OCI-LY1 (cell line): ENCODE measurements around the gene ZBTB7C.

Experiments used
- H2AFZ ChIP-seq: fragments of 200-600 bp; sonication (generic), shearing (Covaris generic); 2 replicates; pipeline ENCODE4 v1.6.0; 2014; ENCODE audit warnings: antibody characterized with exemption, mild to moderate bottlenecking, low read length
- H3F3A ChIP-seq: fragments of 200-600 bp; sonication (generic), shearing (Covaris generic); 2 replicates; pipeline ENCODE4 v1.6.0; 2014; ENCODE audit warnings: mild to moderate bottlenecking, antibody characterized with exemption, low read length, moderate library complexity; ENCODE audit not compliant: insufficient read depth
- H3K27ac ChIP-seq: fragments of 200-600 bp; sonication (generic); 2 replicates; pipeline ENCODE4 v1.5.1; 2014; ENCODE audit warnings: low read length, mixed run types, mild to moderate bottlenecking, low read depth; ENCODE audit not compliant: poor library complexity, severe bottlenecking
- H3K27me3 ChIP-seq: fragments of 200-600 bp; sonication (generic); 2 replicates; pipeline ENCODE4 v1.6.0; 2014; ENCODE audit warnings: antibody characterized with exemption, mild to moderate bottlenecking, low read length, moderate library complexity; ENCODE audit not compliant: insufficient read depth
- H3K36me3 ChIP-seq: fragments of 200-600 bp; sonication (generic); 2 replicates; pipeline ENCODE4 v1.6.1; 2014; ENCODE audit warnings: mild to moderate bottlenecking, antibody characterized with exemption, low read length, moderate library complexity, mixed read lengths; ENCODE audit not compliant: insufficient read depth
- H3K4me1 ChIP-seq: fragments of 200-600 bp; sonication (generic); 2 replicates; pipeline ENCODE4 v1.5.1; 2014; ENCODE audit warnings: mild to moderate bottlenecking, low read length, moderate library complexity; ENCODE audit not compliant: insufficient read depth, severe bottlenecking
- H3K4me2 ChIP-seq: fragments of 200-600 bp; sonication (generic), shearing (Covaris generic); 2 replicates; pipeline ENCODE4 v1.6.1; 2014; ENCODE audit warnings: low read length
- H3K4me3 ChIP-seq: fragments of 200-600 bp; sonication (generic); 2 replicates; pipeline ENCODE4 v1.5.1; 2014; ENCODE audit warnings: low read length, low read depth, mild to moderate bottlenecking, mixed read lengths; ENCODE audit not compliant: poor library complexity, severe bottlenecking
- H3K79me2 ChIP-seq: fragments of 200-600 bp; shearing (Covaris generic); 2 replicates; pipeline ENCODE4 v1.6.1; 2016; ENCODE audit warnings: mixed run types, low read length, mixed read lengths; ENCODE audit not compliant: insufficient read depth
- H3K9ac ChIP-seq: fragments of 200-600 bp; sonication (generic), shearing (Covaris generic); 2 replicates; pipeline ENCODE4 v1.6.1; 2014; ENCODE audit warnings: mild to moderate bottlenecking, low read length, mixed read lengths
- H3K9me2 ChIP-seq: fragments of 200-600 bp; sonication (generic), shearing (Covaris generic); 2 replicates; pipeline ENCODE4 v1.6.1; 2014; ENCODE audit warnings: low read depth, mild to moderate bottlenecking, low read length, mixed read lengths
- H3K9me3 ChIP-seq: fragments of 200-600 bp; shearing (Covaris generic); 2 replicates; pipeline ENCODE4 v1.6.1; 2014; ENCODE audit warnings: low read length, mixed read lengths
- H4K20me1 ChIP-seq: fragments of 200-600 bp; sonication (generic), shearing (Covaris generic); 2 replicates; pipeline ENCODE4 v1.6.0; 2016; ENCODE audit warnings: mild to moderate bottlenecking, low read length; ENCODE audit not compliant: insufficient read depth
- CTCF ChIP-seq: fragments of 200-600 bp; sonication (generic), shearing (Covaris generic); IDR thresholded peaks from 2 replicates; pipeline ENCODE4 v1.5.1; 2017; ENCODE audit warnings: mild to moderate bottlenecking, antibody characterized with exemption, low read length, moderate library complexity, mixed read lengths
- EZH2 ChIP-seq: fragments of 200-600 bp; sonication (generic), shearing (Covaris generic); IDR thresholded peaks from 2 replicates; pipeline ENCODE4 v1.8.0; 2017; ENCODE audit warnings: borderline replicate concordance, mixed run types, mild to moderate bottlenecking, antibody characterized with exemption, low read length, moderate library complexity, mixed read lengths

Gene ZBTB7C

DNA sequence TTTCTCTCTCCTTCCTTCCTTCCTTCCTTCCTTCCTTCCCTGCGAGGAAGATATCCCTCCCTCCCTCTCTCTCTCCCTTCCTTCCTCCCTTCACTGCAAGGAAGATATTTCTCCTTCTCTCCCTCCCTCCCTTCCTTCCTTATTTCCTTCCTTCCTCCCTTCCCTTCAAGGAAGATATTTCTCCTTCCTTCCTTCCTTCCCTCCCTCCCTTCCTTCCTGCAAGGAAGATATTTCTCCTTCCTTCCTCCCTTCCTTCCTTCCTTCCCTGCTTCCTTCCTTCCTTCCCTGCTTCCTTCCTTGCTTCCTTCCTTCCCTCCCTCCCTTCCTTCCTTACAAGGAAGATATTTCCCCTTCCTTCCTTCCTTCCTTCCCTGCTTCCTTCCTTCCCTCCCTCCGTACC lies 229.5 kb downstream of the ZBTB7C start:
- Histone ChIP-seq H2AFZ (no peak overlapping the region), H3K4me1 (no peaks in the 10 kb centered on the region), H3K27ac (no peak overlapping the region), H3K9me2 (no peaks in the 10 kb centered on the region), H4K20me1 (no peaks in the 10 kb centered on the region), H3K27me3 (no peaks in the 10 kb centered on the region), H3K9ac (no peak overlapping the region), H3F3A (no peaks in the 10 kb centered on the region), H3K9me3 (no peaks in the 10 kb centered on the region), H3K4me2 (no peak overlapping the region), H3K36me3 (no peaks in the 10 kb centered on the region), H3K4me3 (no peak overlapping the region), H3K79me2 (no peaks in the 10 kb centered on the region)
- TF ChIP-seq CTCF (no peak), EZH2 (no peak)

DNA sequence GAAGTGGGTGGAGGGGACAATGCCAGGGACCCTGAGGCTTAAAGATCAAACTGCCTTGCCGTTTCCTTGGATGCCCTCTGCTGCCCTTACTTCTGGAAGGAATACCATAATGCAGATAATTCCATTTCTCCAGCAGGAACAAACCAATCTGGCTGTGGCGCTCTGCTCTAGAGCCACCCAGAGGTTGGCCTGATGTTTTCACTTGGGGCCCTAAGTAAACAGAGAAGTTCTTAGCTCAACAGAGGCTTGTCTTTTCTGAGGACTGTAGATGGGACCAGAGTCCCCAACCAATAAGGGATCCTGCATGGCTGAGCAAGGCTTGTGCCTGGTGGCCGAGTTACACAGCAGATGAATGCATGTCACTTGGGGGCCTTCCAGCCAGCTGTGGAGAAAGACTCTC lies 230.2 kb downstream of the ZBTB7C start:
- H3K9ac ChIP-seq, result no peak overlapping the region
- no peak for TF ChIP-seq EZH2
- no peak for TF ChIP-seq CTCF

DNA sequence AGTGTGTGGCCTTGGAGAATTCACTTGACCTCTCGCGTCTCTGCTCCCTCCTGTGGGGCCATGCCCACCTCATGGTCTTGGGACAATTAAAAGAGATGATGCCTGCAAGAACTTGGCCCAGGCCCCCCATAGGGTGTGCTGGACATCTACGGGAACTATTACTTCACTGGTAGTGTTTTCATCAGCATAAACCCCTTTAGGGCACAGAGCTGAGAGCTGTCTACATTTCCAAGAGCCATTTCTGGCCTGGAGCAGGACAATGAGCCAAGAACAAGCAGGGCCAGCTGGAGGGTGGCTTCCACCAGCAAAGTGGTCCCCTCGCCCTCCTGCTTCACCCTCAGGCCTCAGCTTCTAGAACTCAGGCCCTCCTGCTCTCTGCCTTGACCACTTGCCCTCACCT lies 232.3 kb downstream of the ZBTB7C start:
- Histone ChIP-seq H4K20me1 (no peaks in the 10 kb centered on the region), H3K9ac (no peak overlapping the region), H3K9me2 (no peaks in the 10 kb centered on the region), H3K27me3 (no peaks in the 10 kb centered on the region), H3K4me3 (no peak overlapping the region), H2AFZ (no peak overlapping the region), H3K9me3 (no peaks in the 10 kb centered on the region), H3K36me3 (no peaks in the 10 kb centered on the region), H3K4me2 (no peak overlapping the region), H3F3A (no peaks in the 10 kb centered on the region), H3K4me1 (no peaks in the 10 kb centered on the region), H3K27ac (no peak overlapping the region), H3K79me2 (no peaks in the 10 kb centered on the region)
- no peak for TF ChIP-seq CTCF
- no peak for TF ChIP-seq EZH2

More for the DNA sequence above, 230.2 kb downstream of the ZBTB7C start:
- Histone ChIP-seq H3K9me3 (no peaks in the 10 kb centered on the region), H3K79me2 (no peaks in the 10 kb centered on the region), H3K27me3 (no peaks in the 10 kb centered on the region), H3K4me3 (no peak overlapping the region), H4K20me1 (no peaks in the 10 kb centered on the region), H3K27ac (no peak overlapping the region), H3K4me2 (no peak overlapping the region), H3K36me3 (no peaks in the 10 kb centered on the region), H3K4me1 (no peaks in the 10 kb centered on the region), H3K9me2 (no peaks in the 10 kb centered on the region), H3F3A (no peaks in the 10 kb centered on the region), H2AFZ (no peak overlapping the region)
